ENCODE measurements around the gene TMEM258. TPM values are rescaled to one million over a fixed set of nuclear protein-coding genes. Genes with fewer than 3 reads are reported as not detected.

The TMEM258 gene
- total RNA-seq, 2 experiments from 2014 or later = 191 to 192 TPM

- intact Hi-C loops (cut with micrococcal nuclease) = no loop called here
- no peak for DNase-seq
- no peaks in the 10 kb centered on the region for H3K36me3 Mint-ChIP-seq
- no peaks in the 10 kb centered on the region for H3K4me1 Mint-ChIP-seq (ENCODE audit: low read depth)
- no peak overlapping the region for H3K4me3 Mint-ChIP-seq
- no peak overlapping the region for H3K27ac Mint-ChIP-seq
- H3K9me3 Mint-ChIP-seq = no peaks in the 10 kb centered on the region
- H3K27me3 Mint-ChIP-seq = no peaks in the 10 kb centered on the region
- ChIA-PET CTCF (interaction anchor here (1.0 kb wide), 1 partner anchor 159 kb away, joined by 4 read pairs; the partner anchor contains the start of gene SYT7), POLR2A (no interaction called here)
Measured at GRCh38 chr11:61739966-61740365, 52.4 kb downstream of the TMEM258 start.

- Mint-ChIP-seq H3K27me3 (no peaks in the 10 kb centered on the region), H3K9me3 (no peaks in the 10 kb centered on the region), H3K36me3 (no peaks in the 10 kb centered on the region), H3K27ac (no peak overlapping the region), H3K4me1 (ENCODE audit: low read depth) (no peaks in the 10 kb centered on the region), H3K4me3 (no peak overlapping the region)
- ChIA-PET CTCF (interaction anchor here (1.0 kb wide), 1 partner anchor 158 kb away, joined by 4 read pairs; the partner anchor contains the start of gene SYT7), POLR2A (no interaction called here)
- DNase-seq = no peak
- intact Hi-C loops (cut with micrococcal nuclease) = no loop called here
Measured at GRCh38 chr11:61739413-61739812, 53.0 kb downstream of the TMEM258 start.

Other genes with a start within 250 kb of the TMEM258 start
- not detected for gene SYT7, start 211.5 kb downstream of the TMEM258 start, total RNA-seq
- gene DAGLA, start 112.2 kb downstream of the TMEM258 start, total RNA-seq = under 1 TPM; 0.12 to 0.15 TPM
- 1 to 10 TPM; 1.2 to 1.4 TPM for gene MYRF, start 40.0 kb downstream of the TMEM258 start, total RNA-seq
- gene FEN1, start 312 bp upstream of the TMEM258 start, total RNA-seq = 100 to 1,000 TPM; 108 to 111 TPM
- 10 to 100 TPM; 24.9 to 26.5 TPM for gene FADS1, start 24.4 kb upstream of the TMEM258 start, total RNA-seq
- gene FADS2, start 35.7 kb upstream of the TMEM258 start, total RNA-seq = 10 to 100 TPM; 58.2 to 60.8 TPM
- gene FADS3, start 98.9 kb upstream of the TMEM258 start, total RNA-seq = 10 to 100 TPM; 11.9 to 12.1 TPM
- gene RAB3IL1, start 125.0 kb upstream of the TMEM258 start, total RNA-seq = under 1 TPM; 0.10 to 0.21 TPM
- gene BEST1, start 157.8 kb upstream of the TMEM258 start, total RNA-seq = under 1 TPM; 0.41 to 0.48 TPM
- gene FTH1, start 175.0 kb upstream of the TMEM258 start, total RNA-seq = 100 to 1,000 TPM; 915 to 922 TPM